GM18505 (cell line): ENCODE measurements around the gene IST1.
"Not testable (repeated sequence)": the region's sequence is repeated elsewhere in the genome, so short reads cannot be mapped to it uniquely, and the experiment has no call there.

Experiments used
- ATAC-seq: cut with Tn5 transposase; IDR thresholded peaks from one replicate; pipeline ENCODE4 v1.9.1; 2021; ENCODE audit not compliant: unreplicated experiment
- POLR2A ChIP-seq: IDR thresholded peaks from 4 replicates; pipeline ENCODE4 v1.6.1; 2011; ENCODE audit warnings: borderline replicate concordance; ENCODE audit not compliant: insufficient read depth, insufficient read length; ENCODE audit errors: extremely low read depth

Gene IST1

GRCh38 chr16:71895679-71896365 is 491 bp downstream of the IST1 start:
- peak; percentile 17 for ATAC-seq
- no peak for TF ChIP-seq POLR2A

- no peak for ATAC-seq
- TF ChIP-seq POLR2A = no peak
These were observed 1.5 kb downstream of the IST1 start for GRCh38 chr16:71896764-71897368.

GRCh38 chr16:71899171-71899570 is 3.8 kb downstream of the IST1 start:
- TF ChIP-seq POLR2A = no peak

GRCh38 chr16:71902656-71903365 is 7.5 kb downstream of the IST1 start:
- no peak for TF ChIP-seq POLR2A
- no peak for ATAC-seq

More at GRCh38 chr16:71899171-71899570, 3.8 kb downstream of the IST1 start:
- ATAC-seq = no peak

GRCh38 chr16:71903608-71904007 is 8.3 kb downstream of the IST1 start:
- no peak for TF ChIP-seq POLR2A
- no peak for ATAC-seq

- ATAC-seq = no peak
- no peak for TF ChIP-seq POLR2A
These were observed 8.9 kb downstream of the IST1 start for GRCh38 chr16:71904239-71904638.

GRCh38 chr16:71905765-71906164 is 10.4 kb downstream of the IST1 start:
- ATAC-seq = not testable (repeated sequence)

- ATAC-seq = no peak
- no peak for TF ChIP-seq POLR2A
These were observed 15.8 kb downstream of the IST1 start for GRCh38 chr16:71911121-71911520.

GRCh38 chr16:71912534-71913275 is 17.4 kb downstream of the IST1 start:
- ATAC-seq = no peak
- no peak for TF ChIP-seq POLR2A

- no peak for TF ChIP-seq POLR2A
- ATAC-seq = no peak
These were observed 19.5 kb downstream of the IST1 start for GRCh38 chr16:71914802-71915201.

GRCh38 chr16:71915350-71915749 is 20.0 kb downstream of the IST1 start:
- no peak for ATAC-seq
- no peak for TF ChIP-seq POLR2A

- no peak for ATAC-seq
- TF ChIP-seq POLR2A = no peak
These were observed 21.1 kb downstream of the IST1 start for GRCh38 chr16:71916397-71916920.

GRCh38 chr16:71917900-71918299 is 22.6 kb downstream of the IST1 start:
- TF ChIP-seq POLR2A = no peak
- no peak for ATAC-seq
